Measurements from ENCODE around the gene ADD3.

The ADD3 gene

GRCh38 chr10:110179220-110179619 lies 171.4 kb downstream of the ADD3 start:
- no peak overlapping the region for H2AFZ ChIP-seq (ENCODE audit: low read length)
- no peaks in the 10 kb centered on the region for H3K79me2 ChIP-seq (ENCODE audit: insufficient read depth, low read length)
- H3F3A ChIP-seq (ENCODE audit: low read depth), result no peaks in the 10 kb centered on the region
- H3K4me1 ChIP-seq (ENCODE audit: insufficient read depth, low read length, poor library complexity, severe bottlenecking), result no peaks in the 10 kb centered on the region
- no peaks in the 10 kb centered on the region for H3K9me3 ChIP-seq (ENCODE audit: insufficient read depth, low read depth, low read length)
- no peaks in the 10 kb centered on the region for H3K36me3 ChIP-seq (ENCODE audit: insufficient read depth, low read length)
- H3K4me3 ChIP-seq (ENCODE audit: low read length, poor library complexity, severe bottlenecking), result no peak overlapping the region
- TF ChIP-seq CTCF (conservative IDR thresholded peaks at IDR 0.05; ENCODE audit: low read length), result no peak
- TF ChIP-seq EZH2phosphoT487 (IDR thresholded peaks at IDR 0.05; ENCODE audit: borderline replicate concordance), result no peak
- H3K9ac ChIP-seq (ENCODE audit: low read depth, low read length, poor library complexity, severe bottlenecking), result no peak overlapping the region
- no peak overlapping the region for H3K4me2 ChIP-seq (ENCODE audit: low read depth, low read length, poor library complexity, severe bottlenecking)
- no peaks in the 10 kb centered on the region for H3K9me2 ChIP-seq (replicated peaks; ENCODE audit: low read depth, low read length)
- H4K20me1 ChIP-seq (ENCODE audit: insufficient read depth, low read length, poor library complexity, severe bottlenecking), result no peaks in the 10 kb centered on the region
- H3K27me3 ChIP-seq (ENCODE audit: insufficient read depth, low read length, poor library complexity, severe bottlenecking), result peaks cover 1% of the 10 kb centered on the region

GRCh38 chr10:110181451-110181850 lies 173.7 kb downstream of the ADD3 start:
- no peak overlapping the region for H3K9ac ChIP-seq (ENCODE audit: low read depth, low read length, poor library complexity, severe bottlenecking)
- H2AFZ ChIP-seq (ENCODE audit: low read length), result no peak overlapping the region
- H3F3A ChIP-seq (ENCODE audit: low read depth), result no peaks in the 10 kb centered on the region
- H3K9me2 ChIP-seq (replicated peaks; ENCODE audit: low read depth, low read length), result no peaks in the 10 kb centered on the region
- H3K4me2 ChIP-seq (ENCODE audit: low read depth, low read length, poor library complexity, severe bottlenecking), result no peak overlapping the region
- no peaks in the 10 kb centered on the region for H4K20me1 ChIP-seq (ENCODE audit: insufficient read depth, low read length, poor library complexity, severe bottlenecking)
- no peaks in the 10 kb centered on the region for H3K9me3 ChIP-seq (ENCODE audit: insufficient read depth, low read depth, low read length)
- no peaks in the 10 kb centered on the region for H3K27me3 ChIP-seq (ENCODE audit: insufficient read depth, low read length, poor library complexity, severe bottlenecking)
- H3K79me2 ChIP-seq (ENCODE audit: insufficient read depth, low read length), result no peaks in the 10 kb centered on the region
- TF ChIP-seq CTCF (conservative IDR thresholded peaks at IDR 0.05; ENCODE audit: low read length) (no peak), EZH2phosphoT487 (IDR thresholded peaks at IDR 0.05; ENCODE audit: borderline replicate concordance) (no peak)
- no peaks in the 10 kb centered on the region for H3K36me3 ChIP-seq (ENCODE audit: insufficient read depth, low read length)
- H3K4me3 ChIP-seq (ENCODE audit: low read length, poor library complexity, severe bottlenecking), result no peak overlapping the region
- no peaks in the 10 kb centered on the region for H3K4me1 ChIP-seq (ENCODE audit: insufficient read depth, low read length, poor library complexity, severe bottlenecking)

GRCh38 chr10:110181911-110182310 lies 174.1 kb downstream of the ADD3 start:
- H3K27me3 ChIP-seq (ENCODE audit: insufficient read depth, low read length, poor library complexity, severe bottlenecking), result no peaks in the 10 kb centered on the region
- no peaks in the 10 kb centered on the region for H3K4me1 ChIP-seq (ENCODE audit: insufficient read depth, low read length, poor library complexity, severe bottlenecking)
- H3K79me2 ChIP-seq (ENCODE audit: insufficient read depth, low read length), result no peaks in the 10 kb centered on the region
- no peaks in the 10 kb centered on the region for H3F3A ChIP-seq (ENCODE audit: low read depth)
- TF ChIP-seq EZH2phosphoT487 (IDR thresholded peaks at IDR 0.05; ENCODE audit: borderline replicate concordance) (no peak), CTCF (conservative IDR thresholded peaks at IDR 0.05; ENCODE audit: low read length) (no peak)
- no peak overlapping the region for H3K4me3 ChIP-seq (ENCODE audit: low read length, poor library complexity, severe bottlenecking)
- no peaks in the 10 kb centered on the region for H4K20me1 ChIP-seq (ENCODE audit: insufficient read depth, low read length, poor library complexity, severe bottlenecking)
- no peaks in the 10 kb centered on the region for H3K36me3 ChIP-seq (ENCODE audit: insufficient read depth, low read length)
- H3K4me2 ChIP-seq (ENCODE audit: low read depth, low read length, poor library complexity, severe bottlenecking), result no peak overlapping the region
- H2AFZ ChIP-seq (ENCODE audit: low read length), result no peak overlapping the region
- H3K9ac ChIP-seq (ENCODE audit: low read depth, low read length, poor library complexity, severe bottlenecking), result no peak overlapping the region
- no peaks in the 10 kb centered on the region for H3K9me3 ChIP-seq (ENCODE audit: insufficient read depth, low read depth, low read length)
- H3K9me2 ChIP-seq (replicated peaks; ENCODE audit: low read depth, low read length), result no peaks in the 10 kb centered on the region
